Measurements from ENCODE around the gene SYT9.

DNA sequence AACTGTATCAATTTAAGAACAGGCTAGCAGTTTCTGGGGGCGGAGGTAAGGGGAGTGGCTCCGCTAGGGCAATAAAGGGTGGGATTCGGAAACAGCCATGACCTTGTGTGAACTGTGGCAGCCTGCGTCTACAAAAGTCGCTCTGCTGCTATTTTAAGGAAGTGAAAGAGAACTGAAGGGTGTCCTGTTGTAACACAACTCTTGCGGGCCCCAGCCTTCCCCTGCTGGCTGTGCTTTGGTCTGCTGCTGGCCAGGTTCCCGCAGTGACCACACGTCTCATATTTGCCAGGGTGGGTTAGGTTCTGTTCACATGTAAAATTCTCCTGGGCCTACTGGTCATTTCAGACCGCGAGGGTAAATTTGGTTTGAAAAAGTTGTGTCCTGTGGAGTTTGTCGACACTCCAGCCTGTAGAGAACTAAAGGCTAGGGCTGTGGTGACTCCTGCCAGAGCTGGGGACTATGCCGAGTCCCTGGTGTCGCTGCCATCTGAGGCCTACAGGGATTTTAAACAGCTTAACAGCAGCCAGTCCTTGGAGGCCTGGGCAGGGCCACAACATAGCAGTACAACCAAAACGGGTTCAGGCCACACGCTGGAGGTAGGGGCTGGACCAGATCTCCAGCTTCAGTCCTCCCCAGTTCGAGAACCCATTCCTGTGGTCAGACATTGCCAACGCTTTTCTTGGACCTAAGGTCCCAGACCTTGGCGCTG lies 261.0 kb downstream of the SYT9 start:
- TF ChIP-seq, protein P1, sequence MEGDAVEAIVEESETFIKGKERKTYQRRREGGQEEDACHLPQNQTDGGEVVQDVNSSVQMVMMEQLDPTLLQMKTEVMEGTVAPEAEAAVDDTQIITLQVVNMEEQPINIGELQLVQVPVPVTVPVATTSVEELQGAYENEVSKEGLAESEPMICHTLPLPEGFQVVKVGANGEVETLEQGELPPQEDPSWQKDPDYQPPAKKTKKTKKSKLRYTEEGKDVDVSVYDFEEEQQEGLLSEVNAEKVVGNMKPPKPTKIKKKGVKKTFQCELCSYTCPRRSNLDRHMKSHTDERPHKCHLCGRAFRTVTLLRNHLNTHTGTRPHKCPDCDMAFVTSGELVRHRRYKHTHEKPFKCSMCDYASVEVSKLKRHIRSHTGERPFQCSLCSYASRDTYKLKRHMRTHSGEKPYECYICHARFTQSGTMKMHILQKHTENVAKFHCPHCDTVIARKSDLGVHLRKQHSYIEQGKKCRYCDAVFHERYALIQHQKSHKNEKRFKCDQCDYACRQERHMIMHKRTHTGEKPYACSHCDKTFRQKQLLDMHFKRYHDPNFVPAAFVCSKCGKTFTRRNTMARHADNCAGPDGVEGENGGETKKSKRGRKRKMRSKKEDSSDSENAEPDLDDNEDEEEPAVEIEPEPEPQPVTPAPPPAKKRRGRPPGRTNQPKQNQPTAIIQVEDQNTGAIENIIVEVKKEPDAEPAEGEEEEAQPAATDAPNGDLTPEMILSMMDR (IDR thresholded peaks at IDR 0.05) = no peak
- no peak for TF ChIP-seq MAX (IDR thresholded peaks at IDR 0.05; ENCODE audit: low read depth)
- TF ChIP-seq POLR2AphosphoS5 (IDR thresholded peaks at IDR 0.05; ENCODE audit: low read depth, low read length) = no peak
- no peak for TF ChIP-seq TCF12 (IDR thresholded peaks at IDR 0.05)
- TF ChIP-seq EZH2phosphoT487 (IDR thresholded peaks at IDR 0.05; ENCODE audit: borderline replicate concordance, low read depth) = no peak
- TF ChIP-seq REST (IDR thresholded peaks at IDR 0.05; ENCODE audit: low read depth, low read length) = no peak
- TF ChIP-seq, protein P2, sequence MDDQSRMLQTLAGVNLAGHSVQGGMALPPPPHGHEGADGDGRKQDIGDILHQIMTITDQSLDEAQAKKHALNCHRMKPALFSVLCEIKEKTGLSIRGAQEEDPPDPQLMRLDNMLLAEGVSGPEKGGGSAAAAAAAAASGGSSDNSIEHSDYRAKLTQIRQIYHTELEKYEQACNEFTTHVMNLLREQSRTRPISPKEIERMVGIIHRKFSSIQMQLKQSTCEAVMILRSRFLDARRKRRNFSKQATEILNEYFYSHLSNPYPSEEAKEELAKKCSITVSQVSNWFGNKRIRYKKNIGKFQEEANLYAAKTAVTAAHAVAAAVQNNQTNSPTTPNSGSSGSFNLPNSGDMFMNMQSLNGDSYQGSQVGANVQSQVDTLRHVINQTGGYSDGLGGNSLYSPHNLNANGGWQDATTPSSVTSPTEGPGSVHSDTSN (IDR thresholded peaks at IDR 0.05) = no peak
- TF ChIP-seq GABPA (IDR thresholded peaks at IDR 0.05; ENCODE audit: low read depth) = no peak
- TF ChIP-seq USF1 (IDR thresholded peaks at IDR 0.05; ENCODE audit: borderline replicate concordance, low read depth) = no peak
- no peak for TF ChIP-seq EP300 (IDR thresholded peaks at IDR 0.05; ENCODE audit: borderline replicate concordance in 1 of 2, low read depth in 1 of 2, low read length in 1 of 2)
- TF ChIP-seq RCOR1 (IDR thresholded peaks at IDR 0.05; ENCODE audit: low read length) = no peak
- TF ChIP-seq USF2 (IDR thresholded peaks at IDR 0.05; ENCODE audit: borderline replicate concordance, low read depth, low read length) = no peak
- TF ChIP-seq TAF1 (IDR thresholded peaks at IDR 0.05; ENCODE audit: borderline replicate concordance, low read depth, low read length) = no peak
- no peak for TF ChIP-seq SIN3A (IDR thresholded peaks at IDR 0.05; ENCODE audit: borderline replicate concordance, low read depth, low read length)
